Measurements from ENCODE around the gene HS3ST3A1. TPM values are rescaled to one million over a fixed set of nuclear protein-coding genes. Genes with fewer than 3 reads are reported as not detected.

Gene HS3ST3A1
- total RNA-seq, 1 experiment from 2014 or later = 47.6 TPM

DNA sequence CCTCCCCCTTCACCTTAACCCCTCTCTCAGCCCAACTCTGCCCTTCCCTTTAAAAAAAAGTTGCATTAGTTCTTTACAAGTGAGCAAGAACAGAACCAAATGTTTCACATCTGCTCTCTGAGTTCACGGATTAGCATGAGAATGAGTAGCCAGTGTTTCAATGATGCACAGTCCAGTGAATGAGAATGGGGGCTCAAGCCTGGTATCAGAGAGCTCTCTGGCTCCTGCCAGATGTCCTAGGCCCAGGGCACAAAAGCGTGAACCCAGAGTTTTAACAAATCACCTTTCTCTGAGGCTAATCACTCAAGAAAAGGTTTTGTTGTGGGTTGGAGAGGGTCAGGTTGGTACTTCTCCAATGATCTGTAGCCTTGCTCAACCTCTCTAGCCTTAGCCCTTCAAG lies 41.5 kb upstream of the HS3ST3A1 start:
- ATAC-seq = no peak
- TF ChIP-seq EZH2 (IDR thresholded peaks at IDR 0.05; ENCODE audit: low read length, unreplicated experiment) = no peak
- POLR2A ChIA-PET (ENCODE audit: unreplicated experiment) = no interaction called here
- Histone ChIP-seq H3F3A (ENCODE audit: low read length, unreplicated experiment) (no peaks in the 10 kb centered on the region), H3K9ac (ENCODE audit: low read length) (no peak overlapping the region), H3K27ac (ENCODE audit: low read length) (no peak overlapping the region), H3K9me2 (replicated peaks; ENCODE audit: low read length) (no peaks in the 10 kb centered on the region), H2AFZ (ENCODE audit: low read length) (no peak overlapping the region), H3K4me1 (ENCODE audit: insufficient read depth, low read length) (no peaks in the 10 kb centered on the region; the same call in 1 of the 2 replicates), H3K4me3 (ENCODE audit: low read length) (no peak overlapping the region), H3K27me3 (ENCODE audit: low read length) (no peaks in the 10 kb centered on the region), H3K79me2 (ENCODE audit: low read length) (no peaks in the 10 kb centered on the region), H3K4me2 (ENCODE audit: low read length) (no peak overlapping the region), H4K20me1 (ENCODE audit: low read length) (no peaks in the 10 kb centered on the region), H3K9me3 (ENCODE audit: low read length) (no peaks in the 10 kb centered on the region), H3K36me3 (ENCODE audit: low read depth, low read length) (no peaks in the 10 kb centered on the region)
- BruUV-seq (replicated peaks) = no TSS peak
- CTCF ChIA-PET = no interaction called here
- no peak for DNase-seq
- intact Hi-C loops (cut with micrococcal nuclease) = no loop called here

DNA sequence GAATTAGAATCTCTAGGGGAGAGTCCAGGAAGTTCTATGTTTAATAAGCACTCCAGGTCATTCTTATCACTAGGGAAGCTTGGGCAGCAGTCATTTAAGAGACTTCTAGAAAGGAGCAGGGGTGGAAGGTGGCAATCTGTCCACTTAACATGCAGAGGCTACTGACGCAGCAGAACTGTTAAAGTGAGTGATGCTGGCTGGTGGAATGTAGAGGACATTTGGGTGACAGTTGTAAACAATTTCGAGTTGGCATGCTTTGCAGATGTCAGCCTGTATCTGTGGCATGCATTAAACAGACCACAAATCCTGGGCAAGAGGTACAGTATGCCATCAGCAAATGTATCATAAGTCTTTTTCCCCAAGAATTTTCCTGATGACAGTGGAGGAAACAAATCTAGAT lies 40.5 kb upstream of the HS3ST3A1 start:
- Histone ChIP-seq H3K27ac (ENCODE audit: low read length) (no peak overlapping the region), H3K36me3 (ENCODE audit: low read depth, low read length) (no peaks in the 10 kb centered on the region), H4K20me1 (ENCODE audit: low read length) (no peaks in the 10 kb centered on the region), H3F3A (ENCODE audit: low read length, unreplicated experiment) (no peaks in the 10 kb centered on the region), H3K4me3 (ENCODE audit: low read length) (no peak overlapping the region), H2AFZ (ENCODE audit: low read length) (no peak overlapping the region), H3K9me3 (ENCODE audit: low read length) (no peaks in the 10 kb centered on the region), H3K79me2 (ENCODE audit: low read length) (no peaks in the 10 kb centered on the region), H3K9ac (ENCODE audit: low read length) (no peak overlapping the region), H3K4me1 (ENCODE audit: insufficient read depth, low read length) (no peaks in the 10 kb centered on the region; the same call in 1 of the 2 replicates), H3K4me2 (ENCODE audit: low read length) (no peak overlapping the region), H3K27me3 (ENCODE audit: low read length) (no peaks in the 10 kb centered on the region), H3K9me2 (replicated peaks; ENCODE audit: low read length) (no peaks in the 10 kb centered on the region)
- CTCF ChIA-PET = no interaction called here
- intact Hi-C loops (cut with micrococcal nuclease) = no loop called here
- no TSS peak for BruUV-seq (replicated peaks)
- POLR2A ChIA-PET (ENCODE audit: unreplicated experiment) = no interaction called here
- DNase-seq (no peak), ATAC-seq (no peak)
- TF ChIP-seq EZH2 (IDR thresholded peaks at IDR 0.05; ENCODE audit: low read length, unreplicated experiment) (no peak), EZH2phosphoT487 (IDR thresholded peaks at IDR 0.05; ENCODE audit: borderline replicate concordance, low read length) (no peak), CTCF (conservative IDR thresholded peaks at IDR 0.05; ENCODE audit: low read depth, low read length) (no peak)

DNA sequence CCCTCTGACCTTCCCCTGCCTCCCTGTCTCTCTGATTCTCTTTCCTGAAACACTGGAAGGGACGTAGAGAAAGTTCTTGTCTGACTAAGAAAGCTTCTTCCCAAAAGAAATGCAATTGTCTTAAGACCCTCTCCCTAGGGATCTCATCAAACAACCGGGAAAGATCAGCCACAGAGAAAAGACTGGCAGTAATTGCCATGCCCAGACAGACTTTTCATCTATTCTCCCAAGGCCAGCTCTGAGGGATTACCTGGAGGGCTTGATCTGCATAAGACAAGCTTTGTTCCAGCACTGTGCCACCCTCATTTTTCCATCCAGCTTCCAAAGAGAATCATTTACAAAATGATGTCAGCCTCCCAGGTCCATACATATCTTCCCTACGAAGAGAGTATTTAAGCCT lies 38.8 kb upstream of the HS3ST3A1 start:
- Histone ChIP-seq H3K9ac (ENCODE audit: low read length) (no peak overlapping the region), H3K36me3 (ENCODE audit: low read depth, low read length) (no peaks in the 10 kb centered on the region), H3K79me2 (ENCODE audit: low read length) (no peaks in the 10 kb centered on the region), H3K27ac (ENCODE audit: low read length) (no peak overlapping the region), H3K4me2 (ENCODE audit: low read length) (no peak overlapping the region), H3K4me1 (ENCODE audit: insufficient read depth, low read length) (no peaks in the 10 kb centered on the region; the same call in 1 of the 2 replicates), H2AFZ (ENCODE audit: low read length) (no peak overlapping the region), H3F3A (ENCODE audit: low read length, unreplicated experiment) (no peaks in the 10 kb centered on the region), H3K9me3 (ENCODE audit: low read length) (no peaks in the 10 kb centered on the region), H4K20me1 (ENCODE audit: low read length) (no peaks in the 10 kb centered on the region), H3K9me2 (replicated peaks; ENCODE audit: low read length) (no peaks in the 10 kb centered on the region), H3K4me3 (ENCODE audit: low read length) (no peak overlapping the region), H3K27me3 (ENCODE audit: low read length) (no peaks in the 10 kb centered on the region)
- no TSS peak for BruUV-seq (replicated peaks)
- no peak for DNase-seq
- TF ChIP-seq EZH2 (IDR thresholded peaks at IDR 0.05; ENCODE audit: low read length, unreplicated experiment) = no peak
- TF ChIP-seq CTCF (conservative IDR thresholded peaks at IDR 0.05; ENCODE audit: low read depth, low read length) = no peak
- no peak for TF ChIP-seq EZH2phosphoT487 (IDR thresholded peaks at IDR 0.05; ENCODE audit: borderline replicate concordance, low read length)
- CTCF ChIA-PET = interaction anchor here (0.5 kb wide), 1 partner anchor 59 kb away, joined by 3 read pairs; no protein-coding TSS in a partner anchor
- POLR2A ChIA-PET (ENCODE audit: unreplicated experiment) = no interaction called here
- intact Hi-C loops (cut with micrococcal nuclease) = no loop called here
- no peak for ATAC-seq

All from PC-3 (cell line).